Heart left ventricle (tissue), 16 donors: Measurements from ENCODE around the gene TNPO3. TPM values are rescaled to one million over a fixed set of nuclear protein-coding genes. Genes with fewer than 3 reads are reported as not detected.

Experiments used
- ATAC-seq, 4 donors: fragments of 200-7000 bp; cut with Tn5 transposase; one replicate each; pipeline ENCODE4 v1.9.1; 2020 to 2022; ENCODE audit warnings: moderate library complexity in 4 of 4, mild to moderate bottlenecking in 3 of 4, moderate number of reproducible peaks in 1 of 4
- DNase-seq, 5 donors: peaks; one replicate each; pipeline ENCODE4 v3.0.0-alpha.2; 2020
- H3K27ac ChIP-seq, 12 donors: fragments of 200-600 bp; sonication (generic) in 4 of 12; one replicate each; pipeline versions ENCODE4 v1.5.0 to v1.8.0; 2016 to 2022; ENCODE audit warnings: mild to moderate bottlenecking in 2 of 12
- H3K27me3 ChIP-seq, 9 donors: fragments of 200-600 bp; sonication (generic) in 2 of 9; one replicate each; pipeline versions ENCODE4 v1.5.1 to v1.8.0; 2016 to 2022; ENCODE audit warnings: mild to moderate bottlenecking in 3 of 9
- H3K36me3 ChIP-seq, 9 donors: fragments of 200-600 bp; sonication (generic) in 2 of 9; one replicate each; pipeline versions ENCODE4 v1.5.0 to v1.8.0; 2018 to 2022; ENCODE audit warnings: mild to moderate bottlenecking in 2 of 9
- H3K4me1 ChIP-seq, 12 donors: fragments of 200-600 bp; sonication (generic) in 4 of 12; one replicate each; pipeline versions ENCODE4 v1.5.0 to v1.8.0; 2016 to 2022; ENCODE audit warnings: mild to moderate bottlenecking in 3 of 12
- H3K4me3 ChIP-seq, 12 donors: fragments of 200-600 bp; sonication (generic) in 4 of 12; one replicate each; pipeline versions ENCODE4 v1.5.0 to v1.8.0; 2017 to 2022; ENCODE audit warnings: mild to moderate bottlenecking in 9 of 12, moderate library complexity in 4 of 12
- H3K9me3 ChIP-seq, 12 donors: fragments of 200-600 bp; sonication (generic) in 4 of 12; one replicate each; pipeline versions ENCODE4 v1.5.0 to v1.8.0; 2016 to 2022; ENCODE audit warnings: mild to moderate bottlenecking in 1 of 12
- CTCF ChIP-seq, 12 donors: fragments of 200-600 bp; sonication (generic) in 4 of 12; IDR thresholded peaks; one replicate each; pipeline versions ENCODE4 v1.5.0 to v1.8.0; 2018 to 2022; ENCODE audit warnings: antibody characterized with exemption in 12 of 12, mild to moderate bottlenecking in 5 of 12
- POLR2A ChIP-seq, 2 donors: fragments of 450-650 bp; IDR thresholded peaks; one replicate each; pipeline ENCODE4 v1.6.1; 2017; ENCODE audit warnings: antibody characterized with exemption in 2 of 2, mild to moderate bottlenecking in 2 of 2, moderate library complexity in 2 of 2
- WGBS, 4 donors: extraction: QIAGEN DNeasy Blood & Tissue Kit in 2 of 4; methylation state at CpG; one replicate each; pipeline versions ENCODE4 v1.1.5 to v1.1.7; 2013 to 2018; 5-methylcytosine and 5-hydroxymethylcytosine counted together
- intact Hi-C, 10 donors: fragments of 100-400 bp; cut with DNase I; formaldehyde crosslinking; loops; one replicate each; pipeline versions ENCODE4 v1.11.1 to v1.14.2; 2022
- polyA plus RNA-seq, 2 donors: library from polyadenylated mRNA; stranded (reverse); fragments of 200-250 nt; gene quantifications; one replicate each; pipeline ENCODE4 v1.2.3, GENCODE V29; 2013
- total RNA-seq, 9 donors: library from RNA; depleted of rRNA in 2 of 9; stranded (reverse); fragments of >200 nt in 2 of 9; fragmentation: NEBNext Ultra II Directional in 3 of 9; extraction: Animal tissue kit (Norgen Biotek cat#: 25700) in 3 of 9; gene quantifications; one replicate each; pipeline versions ENCODE4 v1.1.0 to v1.2.4, GENCODE V29; 2016 to 2023
- donor health status: ischemic (EF 13 %, LVEDD 7.1; RV severe dilation, severe dysfunction).
- donor health status: healthy with polysubstance abuse.
- donor health status: DM: no; HTN: yes; CAD: no.
- donor health status: DM: no; HTN: no; CAD: no.
- donor health status: ischemic (EF 25% LVEDD 6.9; RV normal size, moderate dysfunction).
- donor health status: ischemic (EF 25% LVEDD 5.7; RV mildly dilated, moderate dysfunction).
- donor health status: healthy.
- donor health status: DM: yes; HTN: yes; CAD: no.
- donor health status: ischemic (EF 35%, LVEDD 5.7; RV mildly dilated, moderate dysfunction).
- donor health status: nonischemic (EF 11% LVEDD 7.7; RV severe dilation, severe dysfunction).
- donor health status: DM: yes; HTN: yes; CAD: no.
- donor health status: PGD.
- donor health status: ischemic (EF 29% LVEDD 5.4; RV normal size, mild dysfunction).
- donor health status: nonischemic (EF 23%, LVEDD 6.1; RV moderate dilation, normal function).

The TNPO3 gene
- total and polyA plus RNA-seq, 11 donors: 11.0 to 42.4 (median 31.3) TPM

GRCh38 chr7:128937647-128938543 lies 117.0 kb downstream of the TNPO3 start, which contains the start of gene IRF5:
TSS of gene IRF5 (plus strand) at chr7:128937927. CDS start at chr7:128942082, 4,155 bp downstream.
- intact Hi-C loops: no loop called here
- Histone ChIP-seq H3K4me1 (peaks cover 0 to 62% (median 8%) of the 10 kb centered on the region in 12 donors), H3K9me3 (no peaks in the 10 kb centered on the region), H3K27ac (peak within 1 kb of the TSS in 3 of 12 donors; percentile 50 to 89 (median 55)), H3K36me3 (no peaks in the 10 kb centered on the region), H3K27me3 (peaks cover 0 to 56% (median 20%) of the 10 kb centered on the region in 9 donors), H3K4me3 (peak within 1 kb of the TSS; percentile 39 to 64 (median 53))
- no peak for TF ChIP-seq POLR2A (IDR thresholded peaks at IDR 0.05)
- 2 to 4% (median 2%) methylated on average over 17 to 83 of the region's 83 CpGs for WGBS, 4 donors
- DNase-seq (peak; percentile 41 to 84 (median 61)), ATAC-seq (peak in 2 of 4 donors; percentile 45 to 49)

GRCh38 chr7:128937271-128937646 lies 117.7 kb downstream of the TNPO3 start:
- DNase-seq: no peak
- no peaks in the 10 kb centered on the region for H3K9me3 ChIP-seq
- TF ChIP-seq POLR2A (IDR thresholded peaks at IDR 0.05) (no peak), CTCF (IDR thresholded peaks at IDR 0.05) (no peak)
- H3K27me3 ChIP-seq: peaks cover 0 to 61% (median 20%) of the 10 kb centered on the region in 9 donors
- H3K4me1 ChIP-seq: peaks cover 0 to 67% (median 8%) of the 10 kb centered on the region in 12 donors
- WGBS, 4 donors: 44 to 60% (median 51%) methylated on average over 14 to 17 of the region's 17 CpGs
- H3K4me3 ChIP-seq: peak overlapping the region in 8 of 12 donors; percentile 41 to 64 (median 54)
- no peaks in the 10 kb centered on the region for H3K36me3 ChIP-seq
- intact Hi-C loops: no loop called here
- ATAC-seq: no peak
- H3K27ac ChIP-seq: peak overlapping the region in 1 of 12 donors; percentile 89

DNA sequence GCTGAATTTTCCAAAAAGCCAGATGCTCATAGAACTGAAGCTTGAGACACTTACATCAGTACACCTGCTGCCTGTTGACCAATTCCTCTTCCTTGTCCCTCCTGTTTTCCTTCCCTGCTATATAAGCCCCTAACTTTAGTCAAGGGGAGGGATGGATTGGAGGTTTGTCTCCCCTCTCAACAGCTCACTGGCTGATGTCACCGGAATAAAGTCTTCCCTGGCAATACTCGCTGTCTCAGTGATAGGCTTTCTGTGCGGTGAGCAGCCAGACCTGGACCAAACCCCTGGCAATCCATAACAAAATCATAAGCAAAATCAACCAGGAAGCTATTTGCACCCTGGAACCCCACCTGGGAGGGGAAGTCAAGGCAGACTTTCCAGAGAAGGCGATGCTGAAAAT lies 118.1 kb downstream of the TNPO3 start:
- 75 to 89% (median 84%) methylated on average over 4 of the region's 4 CpGs for WGBS, 4 donors
- no peak overlapping the region for H3K4me3 ChIP-seq
- H3K4me1 ChIP-seq: peaks cover 0 to 67% (median 8%) of the 10 kb centered on the region in 12 donors
- DNase-seq (no peak), ATAC-seq (no peak)
- peaks cover 0 to 61% (median 20%) of the 10 kb centered on the region in 9 donors for H3K27me3 ChIP-seq
- H3K9me3 ChIP-seq: no peaks in the 10 kb centered on the region
- no peaks in the 10 kb centered on the region for H3K36me3 ChIP-seq
- intact Hi-C loops: no loop called here
- no peak overlapping the region for H3K27ac ChIP-seq
- no peak for TF ChIP-seq POLR2A (IDR thresholded peaks at IDR 0.05)
- TF ChIP-seq CTCF (IDR thresholded peaks at IDR 0.05): no peak

- WGBS, 4 donors: 26 to 45% (median 35%) methylated on average over 6 of the region's 6 CpGs
- Histone ChIP-seq H3K4me1 (peaks cover 0 to 61% (median 8%) of the 10 kb centered on the region in 12 donors), H3K27me3 (peaks cover 0 to 51% (median 18%) of the 10 kb centered on the region in 9 donors), H3K27ac (peak overlapping the region in 1 of 12 donors; percentile 87), H3K4me3 (no peak overlapping the region), H3K9me3 (no peaks in the 10 kb centered on the region), H3K36me3 (no peaks in the 10 kb centered on the region)
- intact Hi-C loops: no loop called here
- no peak for TF ChIP-seq CTCF (IDR thresholded peaks at IDR 0.05)
- no peak for TF ChIP-seq POLR2A (IDR thresholded peaks at IDR 0.05)
- no peak for ATAC-seq
- no peak for DNase-seq
These were observed 119.6 kb downstream of the TNPO3 start for GRCh38 chr7:128935342-128935730.
